ENCODE measurements around the gene TH.

The TH gene

GRCh38 chr11:2193099-2193887 lies 21.7 kb upstream of the TH start:
- in situ Hi-C loops (cut with HindIII; ENCODE audit: low pct_ligation_motif_present, low sequenced_read_pairs), result no loop called here
- no peak for DNase-seq
- Histone ChIP-seq H3K27ac (no peak overlapping the region), H3K4me3 (ENCODE audit: low read depth, low read length) (no peak overlapping the region), H3K36me3 (replicated peaks) (no peaks in the 10 kb centered on the region), H3K27me3 (replicated peaks) (peaks cover 14% of the 10 kb centered on the region)
- no peak for TF ChIP-seq CTCF (IDR thresholded peaks at IDR 0.05; ENCODE audit: low read depth, low read length, missing control alignments)

DNA sequence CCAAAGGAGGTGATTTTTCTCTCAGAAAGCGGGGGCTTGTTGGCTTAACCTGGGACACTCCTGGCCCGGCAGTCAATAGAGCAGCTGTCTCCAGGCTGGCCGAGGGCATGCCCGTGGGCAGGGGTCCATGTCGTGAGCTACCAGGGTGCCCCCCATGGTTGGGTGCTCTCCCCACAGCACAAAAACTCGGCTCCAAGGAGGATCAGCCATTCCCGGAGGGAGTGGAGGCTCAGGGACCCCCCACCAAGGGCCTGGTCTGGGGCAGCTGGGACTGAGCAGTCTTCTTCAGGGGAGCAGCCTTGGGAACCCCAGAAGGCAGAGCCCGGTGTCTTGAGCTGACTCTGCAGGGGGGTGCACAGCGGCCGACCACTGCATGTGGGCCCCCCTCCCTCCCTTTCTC lies 20.8 kb upstream of the TH start:
- Histone ChIP-seq H3K36me3 (replicated peaks) (no peaks in the 10 kb centered on the region), H3K27me3 (replicated peaks) (peaks cover 14% of the 10 kb centered on the region), H3K27ac (no peak overlapping the region), H3K4me3 (ENCODE audit: low read depth, low read length) (no peak overlapping the region)
- in situ Hi-C loops (cut with HindIII; ENCODE audit: low pct_ligation_motif_present, low sequenced_read_pairs), result no loop called here
- no peak for TF ChIP-seq CTCF (IDR thresholded peaks at IDR 0.05; ENCODE audit: low read depth, low read length, missing control alignments)
- no peak for DNase-seq

- H3K27ac ChIP-seq, result no peak overlapping the region
- no peaks in the 10 kb centered on the region for H3K36me3 ChIP-seq (replicated peaks)
- in situ Hi-C loops (cut with HindIII; ENCODE audit: low pct_ligation_motif_present, low sequenced_read_pairs), result no loop called here
- no peak for DNase-seq
- no peak overlapping the region for H3K4me3 ChIP-seq (ENCODE audit: low read depth, low read length)
- peaks cover 14% of the 10 kb centered on the region for H3K27me3 ChIP-seq (replicated peaks)
- no peak for TF ChIP-seq CTCF (IDR thresholded peaks at IDR 0.05; ENCODE audit: low read depth, low read length, missing control alignments)
Measured at GRCh38 chr11:2191883-2192282, 20.3 kb upstream of the TH start.

DNA sequence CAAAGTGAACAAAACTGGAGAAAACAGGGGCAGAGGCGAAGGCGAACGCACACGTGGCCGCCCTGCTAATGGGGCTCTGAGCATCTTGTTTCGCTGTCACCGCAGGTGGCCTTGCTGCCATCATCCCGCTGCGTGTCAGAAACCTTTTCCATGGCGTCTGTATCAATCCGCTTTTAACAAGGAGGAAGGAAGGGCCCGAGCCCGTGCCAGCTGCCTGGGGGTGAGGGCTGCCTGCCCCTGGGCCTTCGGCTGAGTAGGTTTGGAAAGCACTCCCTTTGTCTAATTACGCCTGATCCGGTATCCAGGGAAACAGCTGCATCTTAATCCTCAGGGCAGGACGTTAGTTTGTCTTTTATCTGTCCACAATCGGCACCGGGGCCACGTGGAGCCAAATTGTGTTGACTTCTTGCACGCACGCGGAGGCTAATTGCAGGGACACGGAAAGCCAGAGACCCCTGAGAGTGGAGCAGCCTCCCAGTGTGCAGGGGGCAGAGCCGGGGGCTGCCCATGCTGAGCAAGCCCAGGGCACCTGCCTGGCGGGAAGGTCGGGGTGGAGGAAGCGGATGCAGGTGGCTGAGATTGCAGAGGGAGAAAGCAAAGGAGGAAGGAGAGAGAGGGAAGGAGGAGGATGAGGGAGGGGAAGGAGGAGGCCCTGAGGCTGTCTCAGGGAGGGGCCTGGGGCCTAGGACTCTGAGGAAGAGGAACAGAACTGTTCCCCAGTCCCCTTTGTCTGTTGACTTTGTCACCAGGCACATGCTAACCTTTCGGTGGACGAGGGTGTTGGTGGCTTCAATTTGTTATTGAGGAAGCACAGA lies 19.2 kb upstream of the TH start:
- in situ Hi-C loops (cut with HindIII; ENCODE audit: low pct_ligation_motif_present, low sequenced_read_pairs), result no loop called here
- Histone ChIP-seq H3K27ac (no peak overlapping the region), H3K4me3 (ENCODE audit: low read depth, low read length) (no peak overlapping the region), H3K36me3 (replicated peaks) (no peaks in the 10 kb centered on the region), H3K27me3 (replicated peaks) (peaks cover 14% of the 10 kb centered on the region)
- TF ChIP-seq CTCF (IDR thresholded peaks at IDR 0.05; ENCODE audit: low read depth, low read length, missing control alignments), result no peak
- no peak for DNase-seq

DNA sequence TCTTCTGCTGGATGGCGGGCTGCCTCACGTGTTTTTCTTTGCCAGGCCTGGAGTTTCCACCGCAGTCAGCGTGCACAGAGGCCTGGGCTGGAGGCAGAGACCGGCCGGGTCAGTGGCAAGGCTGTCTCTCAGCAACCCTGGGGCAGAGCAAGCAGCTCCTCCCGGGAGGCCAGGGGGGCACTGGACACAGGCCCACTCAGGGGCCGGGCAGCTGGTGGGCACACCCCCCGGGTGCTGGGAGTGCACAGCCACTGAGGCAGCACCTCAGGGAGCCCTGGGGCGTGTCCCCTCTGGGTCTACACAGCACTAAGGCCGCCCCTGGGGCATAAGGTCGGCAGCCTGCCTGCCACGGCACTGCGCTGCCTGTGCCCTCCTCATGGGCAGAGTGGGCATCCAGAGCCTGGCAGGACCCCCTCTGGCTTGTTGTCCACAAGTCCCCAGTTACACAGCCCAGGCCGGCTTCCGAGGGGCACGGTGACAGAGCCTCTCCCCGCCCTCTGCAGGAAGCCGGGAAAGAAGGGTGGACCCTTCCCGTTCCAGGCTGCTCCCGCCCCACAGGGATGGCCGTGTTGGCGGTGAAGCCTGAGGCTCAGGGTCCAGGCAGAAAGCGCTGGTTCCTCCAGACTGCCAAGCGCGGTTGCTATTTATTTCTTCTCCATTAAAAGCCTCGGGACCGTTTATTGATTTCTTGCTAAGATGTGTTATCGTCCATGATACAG lies 18.5 kb upstream of the TH start:
- peaks cover 14% of the 10 kb centered on the region for H3K27me3 ChIP-seq (replicated peaks)
- no peak for TF ChIP-seq CTCF (IDR thresholded peaks at IDR 0.05; ENCODE audit: low read depth, low read length, missing control alignments)
- no peak overlapping the region for H3K4me3 ChIP-seq (ENCODE audit: low read depth, low read length)
- H3K36me3 ChIP-seq (replicated peaks), result no peaks in the 10 kb centered on the region
- H3K27ac ChIP-seq, result no peak overlapping the region
- in situ Hi-C loops (cut with HindIII; ENCODE audit: low pct_ligation_motif_present, low sequenced_read_pairs), result no loop called here
- DNase-seq, result no peak

Data from brain microvascular endothelial cell (primary cell).